ENCODE measurements around the gene TRAPPC2L.
A peak's percentile ranks its signal among the peaks of the same experiment; 100 is the strongest.

DNA sequence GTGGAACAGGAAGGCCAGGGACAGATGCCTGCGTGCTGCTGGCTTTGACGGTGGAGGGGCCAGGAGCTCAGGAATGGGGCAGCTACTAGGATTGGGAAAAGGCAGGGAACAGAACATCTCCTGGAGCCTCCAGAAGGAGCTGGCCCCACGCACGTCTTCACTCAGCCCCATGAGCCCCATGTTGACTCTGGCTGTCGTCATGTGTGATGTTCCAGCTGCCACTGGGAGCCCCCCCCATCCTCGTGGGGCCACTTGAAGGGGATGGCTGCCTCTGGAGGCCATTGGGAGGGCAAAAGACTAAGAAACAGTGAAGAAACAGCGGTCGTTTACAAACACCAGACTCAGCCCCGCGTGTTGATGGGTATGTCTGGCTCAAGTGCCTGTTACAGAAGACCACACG is 26.7 kb upstream of the TRAPPC2L start:
- TF ChIP-seq EP300 (IDR thresholded peaks at IDR 0.05) (peak in 1 of 4 donors; percentile 20), POLR2AphosphoS5 (IDR thresholded peaks at IDR 0.05) (peak in 1 of 2 donors; percentile 77), POLR2A (IDR thresholded peaks at IDR 0.05) (no peak)
- TF ChIP-seq, protein P1, sequence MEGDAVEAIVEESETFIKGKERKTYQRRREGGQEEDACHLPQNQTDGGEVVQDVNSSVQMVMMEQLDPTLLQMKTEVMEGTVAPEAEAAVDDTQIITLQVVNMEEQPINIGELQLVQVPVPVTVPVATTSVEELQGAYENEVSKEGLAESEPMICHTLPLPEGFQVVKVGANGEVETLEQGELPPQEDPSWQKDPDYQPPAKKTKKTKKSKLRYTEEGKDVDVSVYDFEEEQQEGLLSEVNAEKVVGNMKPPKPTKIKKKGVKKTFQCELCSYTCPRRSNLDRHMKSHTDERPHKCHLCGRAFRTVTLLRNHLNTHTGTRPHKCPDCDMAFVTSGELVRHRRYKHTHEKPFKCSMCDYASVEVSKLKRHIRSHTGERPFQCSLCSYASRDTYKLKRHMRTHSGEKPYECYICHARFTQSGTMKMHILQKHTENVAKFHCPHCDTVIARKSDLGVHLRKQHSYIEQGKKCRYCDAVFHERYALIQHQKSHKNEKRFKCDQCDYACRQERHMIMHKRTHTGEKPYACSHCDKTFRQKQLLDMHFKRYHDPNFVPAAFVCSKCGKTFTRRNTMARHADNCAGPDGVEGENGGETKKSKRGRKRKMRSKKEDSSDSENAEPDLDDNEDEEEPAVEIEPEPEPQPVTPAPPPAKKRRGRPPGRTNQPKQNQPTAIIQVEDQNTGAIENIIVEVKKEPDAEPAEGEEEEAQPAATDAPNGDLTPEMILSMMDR (IDR thresholded peaks at IDR 0.05), result no peak

All from upper lobe of left lung (tissue), 4 donors.